ENCODE measurements around the gene CLDN4. TPM values are rescaled to one million over a fixed set of nuclear protein-coding genes. Genes with fewer than 3 reads are reported as not detected.

Gene CLDN4
- total and polyA plus RNA-seq, 9 of the 15 experiments (the other 6 are each of a cell fraction or from before 2014, with no cell fraction given): 0.05 to 0.60 (median 0.06) TPM; not detected in 3

DNA sequence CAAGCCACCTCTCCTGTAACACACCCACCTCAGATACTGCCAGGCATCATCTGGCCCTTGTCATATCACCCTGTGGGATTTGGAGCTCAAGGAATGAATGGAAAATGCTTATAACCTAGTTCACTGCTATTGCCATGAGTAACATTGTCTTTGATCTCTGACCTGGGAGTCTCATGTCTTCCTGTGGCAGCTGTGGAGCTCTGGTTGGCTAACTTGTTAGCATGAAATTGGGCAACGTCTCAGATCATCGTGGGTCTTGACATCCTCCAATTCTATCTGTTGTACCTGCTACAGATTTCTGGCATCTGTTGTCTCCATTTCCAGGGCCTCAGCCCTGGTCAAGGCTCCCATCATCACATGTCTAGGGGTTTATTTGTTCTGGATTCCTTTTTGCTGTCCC, 28.0 kb downstream of the CLDN4 start (continued):
- no peak for TF ChIP-seq BRD9 (IDR thresholded peaks at IDR 0.05; ENCODE audit: low read depth, partially characterized antibody)
- TF ChIP-seq ZNF644 (tag; IDR thresholded peaks at IDR 0.05; ENCODE audit: low read depth): no peak
- TF ChIP-seq CEBPB (tag; IDR thresholded peaks at IDR 0.05): no peak
- no peak for TF ChIP-seq ZFP30 (CRISPR knock-in tag; IDR thresholded peaks at IDR 0.05; ENCODE audit: borderline replicate concordance)
- TF ChIP-seq ELF1 (tag; IDR thresholded peaks at IDR 0.05): no peak
- no peak for TF ChIP-seq GTF2E2 (tag; IDR thresholded peaks at IDR 0.05)
- TF ChIP-seq ZNF436 (CRISPR knock-in tag; IDR thresholded peaks at IDR 0.05): no peak

DNA sequence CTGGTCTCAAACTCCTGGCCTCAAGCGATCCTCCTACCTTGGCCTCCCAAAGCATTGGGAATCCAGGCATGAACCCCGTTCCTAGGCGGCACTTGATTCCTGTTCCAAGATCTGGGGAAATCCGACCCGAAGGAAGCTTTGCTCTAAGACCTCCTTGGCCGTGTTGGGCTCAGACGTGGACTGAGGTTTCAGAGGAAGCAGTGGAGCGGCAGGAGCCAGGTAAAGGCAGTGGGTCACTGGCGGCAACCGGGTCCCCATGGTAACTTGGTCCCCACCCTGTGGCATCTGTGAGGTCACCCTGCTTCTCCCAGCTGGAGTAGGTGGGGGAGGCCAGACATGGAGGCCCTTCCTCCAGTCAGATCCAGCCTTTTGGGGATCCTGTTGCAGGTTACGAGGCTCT, 30.1 kb downstream of the CLDN4 start, which contains the start of gene TMEM270:
Gene TMEM270 (plus strand): TSS at position 301 of the 400 bp plus-strand sequence. CDS start 36 bp downstream, at position 337.
- intact Hi-C loops (cut with micrococcal nuclease) (no loop called here), in situ Hi-C loops (cut with MboI) (no loop called here)
- ATAC-seq: no peak
- no peak for DNase-seq (ENCODE audit: extremely low read depth in 1 of 4, low spot score in 3 of 4)
- Histone ChIP-seq H3K36me3 (ENCODE audit: control insufficient read depth, insufficient read depth, low read length) (no peaks in the 10 kb centered on the region), H3K4me3 (no peak within 1 kb of the TSS), H3K9me1 (ENCODE audit: control insufficient read depth, insufficient read depth, low read length) (no peaks in the 10 kb centered on the region), H3K4me1 (replicated peaks in 1 of 2; ENCODE audit: control insufficient read depth in 2 of 2, insufficient read depth in 2 of 2, low read length in 2 of 2) (peaks cover 0 to 6% of the 10 kb centered on the region in 2 experiments; a peak in 2 of 5 replicates), H3K27me3 (ENCODE audit: control insufficient read depth in 2 of 2, insufficient read depth in 2 of 2, low read length in 2 of 2) (peaks cover 14 to 55% of the 10 kb centered on the region in 2 experiments; a peak in 4 of 5 replicates), H4K20me1 (replicated peaks; ENCODE audit: control insufficient read depth, insufficient read depth, low read length) (peaks cover 8% of the 10 kb centered on the region), H3K9ac (ENCODE audit: insufficient read depth in 1 of 2, low read depth in 2 of 2, low read length in 2 of 2) (no peak within 1 kb of the TSS), H3K9me3 (replicated peaks; ENCODE audit: control insufficient read depth, insufficient read depth, low read depth, low read length) (no peaks in the 10 kb centered on the region), H2AFZ (ENCODE audit: low read depth, low read length) (no peak within 1 kb of the TSS), H3K79me2 (ENCODE audit: control insufficient read depth, insufficient read depth, low read length) (no peaks in the 10 kb centered on the region), H3K4me2 (ENCODE audit: insufficient read depth, low read length) (no peak within 1 kb of the TSS), H3K27ac (ENCODE audit: extremely low read depth, low read depth, low read length) (no peak within 1 kb of the TSS)
- WGBS (ENCODE audit: insufficient coverage, low coverage, missing lambda C conversion rate): 7% methylated on average over 11 of the region's 11 CpGs
- no TSS peak for BruUV-seq (replicated peaks)
- CTCF ChIA-PET (ENCODE audit: low intra/inter-chr PET ratio): no interaction called here
- POLR2A ChIA-PET: interaction anchor here (0.6 to 0.8 kb wide), 2 partner anchors 9 to 163 kb away, joined by 3 to 4 read pairs; no protein-coding TSS in a partner anchor
- no peak for FAIRE-seq
- no peak for TF ChIP-seq ZFP1 (CRISPR knock-in tag; IDR thresholded peaks at IDR 0.05)
- TF ChIP-seq ZNF121 (CRISPR knock-in tag; conservative IDR thresholded peaks at IDR 0.05): 0 out of 2 replicates have a peak, but pooled peaks have one; percentile 7
- TF ChIP-seq, protein P1, sequence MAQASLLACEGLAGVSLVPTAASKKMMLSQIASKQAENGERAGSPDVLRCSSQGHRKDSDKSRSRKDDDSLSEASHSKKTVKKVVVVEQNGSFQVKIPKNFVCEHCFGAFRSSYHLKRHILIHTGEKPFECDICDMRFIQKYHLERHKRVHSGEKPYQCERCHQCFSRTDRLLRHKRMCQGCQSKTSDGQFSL (CRISPR knock-in tag; IDR thresholded peaks at IDR 0.05): no peak
- TF ChIP-seq, protein P1 (tag; IDR thresholded peaks at IDR 0.05): no peak
- TF ChIP-seq, protein P2, sequence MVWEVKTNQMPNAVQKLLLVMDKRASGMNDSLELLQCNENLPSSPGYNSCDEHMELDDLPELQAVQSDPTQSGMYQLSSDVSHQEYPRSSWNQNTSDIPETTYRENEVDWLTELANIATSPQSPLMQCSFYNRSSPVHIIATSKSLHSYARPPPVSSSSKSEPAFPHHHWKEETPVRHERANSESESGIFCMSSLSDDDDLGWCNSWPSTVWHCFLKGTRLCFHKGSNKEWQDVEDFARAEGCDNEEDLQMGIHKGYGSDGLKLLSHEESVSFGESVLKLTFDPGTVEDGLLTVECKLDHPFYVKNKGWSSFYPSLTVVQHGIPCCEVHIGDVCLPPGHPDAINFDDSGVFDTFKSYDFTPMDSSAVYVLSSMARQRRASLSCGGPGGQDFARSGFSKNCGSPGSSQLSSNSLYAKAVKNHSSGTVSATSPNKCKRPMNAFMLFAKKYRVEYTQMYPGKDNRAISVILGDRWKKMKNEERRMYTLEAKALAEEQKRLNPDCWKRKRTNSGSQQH (CRISPR knock-in tag; IDR thresholded peaks at IDR 0.05): no peak
- TF ChIP-seq POLR3G (IDR thresholded peaks at IDR 0.05; ENCODE audit: extremely low read depth, insufficient read length, insufficient replicate concordance): no peak
- no peak for TF ChIP-seq MTA1 (IDR thresholded peaks at IDR 0.05; ENCODE audit: borderline replicate concordance)
- no peak for TF ChIP-seq CBX5 (IDR thresholded peaks at IDR 0.05; ENCODE audit: borderline replicate concordance, low read depth)

Data from K562 (cell line).